COR-L47 (cell line): Measurements from ENCODE around the gene NISCH.
"Not testable (repeated sequence)": the region's sequence is repeated elsewhere in the genome, so short reads cannot be mapped to it uniquely, and the experiment has no call there.

Experiments
- DNase-seq: peaks from one replicate; lab custom pipeline; 2025; lab: John Stamatoyannopoulos, UW

NISCH gene

DNA sequence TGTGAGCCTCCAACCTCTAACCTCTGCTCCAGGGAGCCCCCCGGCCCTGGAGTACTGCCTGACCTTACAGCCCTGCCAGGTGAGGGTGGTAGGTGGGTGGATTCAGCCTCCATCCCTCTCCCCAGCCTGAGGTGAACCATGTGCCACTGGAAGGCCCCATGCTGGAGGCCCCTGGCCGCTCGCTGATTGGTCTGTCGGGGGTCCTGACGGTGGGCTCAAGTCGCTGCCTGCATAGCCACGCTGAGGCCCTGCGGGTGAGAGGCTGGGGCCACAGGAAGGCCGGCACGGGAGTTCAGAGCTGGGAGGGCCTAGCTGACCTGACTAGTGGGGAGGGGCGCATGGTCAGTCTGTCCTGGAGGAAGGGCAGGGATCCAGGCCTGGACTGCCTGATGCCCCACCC, 59.2 kb downstream of the NISCH start:
- DNase-seq, result no peak

DNA sequence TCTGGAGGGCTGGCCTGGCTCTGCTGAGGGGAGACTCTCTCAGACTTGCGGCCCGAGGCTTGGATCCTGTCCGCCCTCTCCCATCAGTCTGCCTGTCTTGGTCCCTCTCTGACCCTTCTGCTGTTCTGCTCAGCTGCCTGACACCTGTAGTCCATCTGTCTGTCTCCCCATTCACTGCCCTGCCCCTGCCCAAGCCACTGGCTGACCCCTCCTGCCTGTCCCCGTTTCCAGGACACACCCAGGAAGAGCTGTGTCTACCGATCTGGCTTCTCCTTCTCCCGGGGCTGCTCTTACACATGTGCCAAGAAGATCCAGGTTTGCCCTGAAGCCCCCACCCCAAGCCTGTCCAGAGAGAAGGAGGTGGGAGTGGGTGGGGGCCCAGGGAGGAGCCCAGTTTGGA, 59.8 kb downstream of the NISCH start:
- DNase-seq, result no peak

DNA sequence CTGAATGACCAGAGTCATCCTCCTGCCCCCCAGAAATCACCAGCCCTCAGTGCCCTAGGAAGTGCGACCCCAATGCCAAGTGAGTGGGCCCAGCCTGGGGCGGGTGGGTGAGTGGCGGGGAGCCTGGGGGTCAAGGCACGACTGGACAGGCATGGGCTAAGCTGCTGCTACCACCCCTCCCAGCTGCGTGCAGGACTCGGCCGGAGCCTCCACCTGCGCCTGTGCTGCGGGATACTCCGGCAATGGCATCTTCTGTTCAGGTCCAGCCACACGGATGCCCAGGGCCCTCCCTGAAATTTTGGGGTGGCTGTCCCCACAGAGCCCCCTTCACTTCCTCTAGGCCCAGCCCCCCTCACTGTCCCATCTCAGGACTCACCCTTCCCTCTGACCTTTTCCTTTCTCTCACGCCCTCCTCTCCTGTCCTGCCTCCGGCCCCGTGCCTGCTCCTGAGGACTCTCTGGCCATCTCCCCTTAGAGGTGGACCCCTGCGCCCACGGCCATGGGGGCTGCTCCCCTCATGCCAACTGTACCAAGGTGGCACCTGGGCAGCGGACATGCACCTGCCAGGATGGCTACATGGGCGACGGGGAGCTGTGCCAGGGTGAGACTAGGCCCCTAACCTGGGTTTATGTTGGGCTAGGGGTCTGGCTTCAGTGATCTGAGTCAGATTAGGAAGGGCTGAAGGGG, 61.2 kb downstream of the NISCH start:
- DNase-seq, result no peak

DNA sequence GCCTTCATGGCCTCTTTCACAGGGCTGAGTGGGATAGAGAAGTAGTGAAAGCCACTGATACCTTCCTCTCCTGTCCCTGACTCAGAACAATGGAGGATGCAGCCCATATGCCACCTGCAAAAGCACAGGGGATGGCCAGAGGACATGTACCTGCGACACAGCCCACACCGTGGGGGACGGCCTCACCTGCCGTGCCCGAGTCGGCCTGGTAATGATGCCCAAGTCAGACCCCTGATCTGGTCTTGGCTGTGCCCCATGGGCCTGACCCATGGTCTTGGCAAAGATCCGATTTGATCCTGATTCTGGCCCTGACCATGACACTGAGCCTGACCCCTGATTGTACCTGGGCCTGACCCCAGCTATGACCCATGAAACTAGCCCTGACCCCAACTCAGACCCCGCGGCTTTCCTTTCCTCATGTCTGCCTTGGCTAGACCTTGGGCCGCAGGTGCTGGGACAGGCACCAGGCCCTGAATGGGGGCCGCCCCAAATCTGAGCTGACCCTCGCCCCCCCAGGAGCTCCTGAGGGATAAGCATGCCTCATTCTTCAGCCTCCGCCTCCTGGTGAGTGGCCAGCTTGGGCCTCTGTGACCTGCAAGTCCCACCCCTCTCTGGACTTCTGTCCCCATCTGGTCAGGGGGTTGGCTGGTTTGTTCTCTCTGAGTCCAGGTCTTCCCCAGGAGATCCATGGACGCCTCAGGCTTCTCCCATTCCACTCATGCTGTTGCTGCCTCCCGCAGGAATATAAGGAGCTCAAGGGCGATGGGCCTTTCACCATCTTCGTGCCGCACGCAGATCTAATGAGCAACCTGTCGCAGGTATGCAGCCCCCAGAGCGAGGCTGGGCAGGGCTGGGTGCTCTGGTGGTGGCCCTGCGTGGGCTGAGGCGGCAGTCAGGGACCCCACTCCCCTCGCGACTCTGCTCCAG, 62.7 kb downstream of the NISCH start:
- DNase-seq, result no peak

DNA sequence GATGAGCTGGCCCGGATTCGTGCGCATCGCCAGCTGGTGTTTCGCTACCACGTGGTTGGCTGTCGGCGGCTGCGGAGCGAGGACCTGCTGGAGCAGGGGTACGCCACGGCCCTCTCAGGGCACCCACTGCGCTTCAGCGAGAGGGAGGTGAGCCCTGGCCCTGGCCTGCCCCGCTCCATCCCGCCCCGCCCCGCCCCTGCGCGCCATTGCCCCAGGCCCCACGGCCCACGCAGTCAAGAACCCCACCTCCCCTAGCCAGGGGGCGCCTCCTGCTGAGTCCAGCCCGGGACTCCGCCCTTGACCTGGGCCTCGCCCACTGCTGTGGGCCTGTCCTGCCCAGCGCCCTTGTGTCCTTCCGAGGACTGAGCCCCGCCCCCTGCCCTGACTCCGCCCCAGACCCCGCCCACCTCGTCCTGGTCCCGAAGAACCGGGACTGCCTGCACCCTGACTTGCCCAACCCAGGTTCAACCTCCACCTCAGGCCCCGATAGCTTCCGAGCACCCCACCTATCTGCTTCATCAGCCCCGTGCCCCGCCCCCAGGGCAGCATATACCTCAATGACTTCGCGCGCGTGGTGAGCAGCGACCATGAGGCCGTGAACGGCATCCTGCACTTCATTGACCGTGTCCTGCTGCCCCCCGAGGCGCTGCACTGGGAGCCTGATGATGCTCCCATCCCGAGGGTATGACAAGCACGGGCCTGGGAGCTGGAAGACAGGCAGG, 63.5 kb downstream of the NISCH start:
- DNase-seq, result no peak

DNA sequence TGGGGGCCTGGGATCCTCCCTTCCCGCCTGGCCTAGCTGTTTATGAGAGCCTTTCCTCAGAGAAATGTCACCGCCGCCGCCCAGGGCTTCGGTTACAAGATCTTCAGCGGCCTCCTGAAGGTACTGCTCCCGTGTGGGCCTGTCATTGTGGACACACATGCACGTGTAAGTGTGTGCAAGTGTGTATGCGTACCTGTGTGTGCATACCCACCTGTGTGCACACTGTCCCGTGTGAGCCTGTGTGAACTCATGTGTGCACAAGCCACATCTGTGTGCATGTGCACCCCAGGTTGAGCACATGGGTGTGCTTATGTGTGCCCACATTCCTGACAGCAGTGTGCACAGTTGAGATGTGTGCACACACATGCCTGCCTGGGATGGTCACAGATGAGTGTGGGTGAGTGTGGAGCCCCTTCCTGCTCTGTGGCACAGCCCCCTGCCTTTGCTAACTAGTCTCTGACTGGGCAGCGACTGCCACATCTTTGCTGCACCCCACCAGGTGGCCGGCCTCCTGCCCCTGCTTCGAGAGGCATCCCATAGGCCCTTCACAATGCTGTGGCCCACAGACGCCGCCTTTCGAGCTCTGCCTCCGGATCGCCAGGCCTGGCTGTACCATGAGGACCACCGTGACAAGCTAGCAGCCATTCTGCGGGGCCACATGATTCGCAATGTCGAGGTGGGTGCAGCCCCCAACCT, 64.2 kb downstream of the NISCH start:
- no peak for DNase-seq

DNA sequence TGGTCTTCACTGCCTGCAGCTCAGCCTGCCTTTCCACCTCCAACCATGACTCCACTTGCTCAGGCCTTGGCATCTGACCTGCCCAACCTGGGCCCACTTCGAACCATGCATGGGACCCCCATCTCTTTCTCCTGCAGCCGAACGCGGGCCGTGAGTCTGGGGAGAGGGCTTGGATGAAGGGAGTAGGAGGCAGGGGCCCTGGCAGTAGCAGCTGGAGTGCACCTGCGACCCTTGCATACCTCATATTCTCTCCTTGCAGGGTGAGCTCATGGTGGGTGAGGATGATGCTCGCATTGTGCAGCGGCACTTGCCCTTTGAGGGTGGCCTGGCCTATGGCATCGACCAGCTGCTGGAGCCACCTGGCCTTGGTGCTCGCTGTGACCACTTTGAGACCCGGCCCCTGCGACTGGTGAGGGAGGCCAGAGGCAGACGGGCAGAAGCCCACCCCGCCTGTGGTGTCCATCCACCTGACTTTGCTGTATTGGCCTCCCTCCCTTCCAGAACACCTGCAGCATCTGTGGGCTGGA, 64.8 kb downstream of the NISCH start:
- no peak for DNase-seq

DNA sequence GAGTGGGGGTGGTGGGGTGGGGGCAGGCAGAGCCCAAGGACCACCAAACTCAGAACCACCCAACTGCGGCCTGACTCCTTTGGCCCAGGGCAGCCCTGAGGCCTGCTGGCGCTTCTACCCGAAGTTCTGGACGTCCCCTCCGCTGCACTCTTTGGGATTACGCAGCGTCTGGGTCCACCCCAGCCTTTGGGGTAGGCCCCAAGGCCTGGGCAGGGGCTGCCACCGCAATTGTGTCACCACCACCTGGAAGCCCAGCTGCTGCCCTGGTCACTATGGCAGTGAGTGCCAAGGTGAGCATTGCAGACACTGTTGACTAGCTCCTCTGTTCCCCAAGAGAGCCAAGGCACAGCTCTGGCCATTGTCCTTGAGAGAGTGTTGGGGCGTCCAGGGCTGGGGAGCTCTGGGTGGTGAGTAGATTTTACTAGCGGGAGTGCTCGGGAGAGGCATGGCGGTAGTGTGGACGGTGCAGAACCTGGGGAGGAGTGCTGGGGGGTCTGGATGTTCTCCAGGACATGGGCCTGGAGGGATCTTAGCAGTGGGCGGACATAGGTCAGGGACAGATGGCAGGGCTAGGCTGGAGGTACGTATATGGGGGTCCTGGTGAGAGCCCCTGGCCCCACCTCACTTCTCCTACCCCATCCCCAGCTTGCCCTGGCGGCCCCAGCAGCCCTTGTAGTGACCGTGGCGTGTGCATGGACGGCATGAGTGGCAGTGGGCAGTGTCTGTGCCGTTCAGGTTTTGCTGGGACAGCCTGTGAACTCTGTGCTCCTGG, 65.5 kb downstream of the NISCH start:
- DNase-seq, result no peak

DNA sequence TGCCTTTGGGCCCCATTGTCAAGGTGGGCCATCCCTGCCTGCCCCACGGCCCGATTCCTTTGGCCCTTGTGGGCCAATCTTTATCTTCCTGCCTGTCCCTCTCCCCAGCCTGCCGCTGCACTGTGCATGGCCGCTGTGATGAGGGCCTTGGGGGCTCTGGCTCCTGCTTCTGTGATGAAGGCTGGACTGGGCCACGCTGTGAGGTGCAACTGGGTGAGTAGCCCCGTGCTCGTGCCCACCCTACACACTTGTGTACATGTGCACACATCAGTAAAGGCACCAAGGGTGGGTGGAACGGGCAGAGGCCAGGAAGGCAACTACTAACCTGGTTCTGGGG, 66.1 kb downstream of the NISCH start:
- no peak for DNase-seq

DNA sequence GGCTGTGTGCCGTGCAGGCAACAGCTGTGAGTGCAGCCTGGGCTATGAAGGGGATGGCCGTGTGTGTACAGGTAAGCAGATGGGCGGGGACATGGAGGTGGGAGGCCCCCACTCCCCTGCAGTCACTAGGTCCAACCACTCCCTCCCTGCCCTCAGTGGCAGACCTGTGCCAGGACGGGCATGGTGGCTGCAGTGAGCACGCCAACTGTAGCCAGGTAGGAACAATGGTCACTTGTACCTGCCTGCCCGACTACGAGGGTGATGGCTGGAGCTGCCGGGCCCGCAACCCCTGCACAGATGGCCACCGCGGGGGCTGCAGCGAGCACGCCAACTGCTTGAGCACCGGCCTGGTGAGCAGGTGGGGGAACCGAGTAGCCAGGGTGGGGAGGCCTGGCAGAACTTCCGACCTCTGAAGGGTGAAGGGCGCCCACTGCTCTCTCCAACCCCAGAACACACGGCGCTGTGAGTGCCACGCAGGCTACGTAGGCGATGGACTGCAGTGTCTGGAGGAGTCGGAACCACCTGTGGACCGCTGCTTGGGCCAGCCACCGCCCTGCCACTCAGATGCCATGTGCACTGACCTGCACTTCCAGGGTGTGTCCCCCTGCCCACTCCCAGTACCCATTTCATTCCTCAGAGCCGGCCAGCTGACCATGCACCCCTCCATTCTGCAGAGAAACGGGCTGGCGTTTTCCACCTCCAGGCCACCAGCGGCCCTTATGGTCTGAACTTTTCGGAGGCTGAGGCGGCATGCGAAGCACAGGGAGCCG, 66.7 kb downstream of the NISCH start:
- no peak for DNase-seq

DNA sequence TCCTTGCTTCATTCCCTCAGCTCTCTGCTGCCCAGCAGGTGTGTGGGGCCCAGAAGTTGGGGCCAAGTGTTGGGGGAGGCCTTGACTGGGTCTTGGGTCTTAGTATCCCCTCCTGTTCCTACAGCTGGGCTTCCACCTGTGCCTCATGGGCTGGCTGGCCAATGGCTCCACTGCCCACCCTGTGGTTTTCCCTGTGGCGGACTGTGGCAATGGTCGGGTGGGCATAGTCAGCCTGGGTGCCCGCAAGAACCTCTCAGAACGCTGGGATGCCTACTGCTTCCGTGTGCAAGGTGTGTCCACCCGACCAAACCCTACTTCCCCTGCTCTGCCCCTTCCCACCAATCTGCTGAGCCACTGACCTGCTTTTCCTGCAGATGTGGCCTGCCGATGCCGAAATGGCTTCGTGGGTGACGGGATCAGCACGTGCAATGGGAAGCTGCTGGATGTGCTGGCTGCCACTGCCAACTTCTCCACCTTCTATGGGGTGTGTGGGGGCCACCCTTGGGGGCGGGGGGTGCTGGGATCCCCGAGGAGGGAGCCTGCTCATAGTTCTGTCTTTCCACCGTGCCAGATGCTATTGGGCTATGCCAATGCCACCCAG, 67.3 kb downstream of the NISCH start:
- no peak for DNase-seq

DNA sequence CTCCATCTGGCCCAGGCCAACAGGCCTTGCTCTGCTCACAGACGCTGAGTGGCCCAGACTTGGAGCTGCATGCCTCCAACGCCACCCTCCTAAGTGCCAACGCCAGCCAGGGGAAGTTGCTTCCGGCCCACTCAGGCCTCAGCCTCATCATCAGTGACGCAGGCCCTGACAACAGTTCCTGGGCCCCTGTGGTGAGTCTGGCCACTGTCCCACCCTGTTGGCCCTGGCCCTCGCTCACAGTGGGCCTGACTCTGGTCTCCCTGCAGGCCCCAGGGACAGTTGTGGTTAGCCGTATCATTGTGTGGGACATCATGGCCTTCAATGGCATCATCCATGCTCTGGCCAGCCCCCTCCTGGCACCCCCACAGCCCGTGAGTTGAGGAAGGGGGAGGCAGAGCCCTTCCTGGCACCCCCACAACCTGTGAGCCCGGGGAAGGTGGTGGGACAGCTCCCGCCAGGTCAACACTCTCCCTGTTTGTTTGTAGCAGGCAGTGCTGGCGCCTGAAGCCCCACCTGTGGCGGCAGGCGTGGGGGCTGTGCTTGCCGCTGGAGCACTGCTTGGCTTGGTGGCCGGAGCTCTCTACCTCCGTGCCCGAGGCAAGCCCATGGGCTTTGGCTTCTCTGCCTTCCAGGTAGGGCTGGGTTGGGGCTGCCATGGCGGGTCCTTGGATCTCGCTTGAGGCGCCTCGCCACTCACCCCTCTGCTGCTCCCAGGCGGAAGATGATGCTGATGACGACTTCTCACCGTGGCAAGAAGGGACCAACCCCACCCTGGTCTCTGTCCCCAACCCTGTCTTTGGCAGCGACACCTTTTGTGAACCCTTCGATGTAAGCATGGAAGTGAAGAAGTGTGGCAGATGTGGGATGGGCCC, 68.2 kb downstream of the NISCH start:
- DNase-seq, result no peak

DNA sequence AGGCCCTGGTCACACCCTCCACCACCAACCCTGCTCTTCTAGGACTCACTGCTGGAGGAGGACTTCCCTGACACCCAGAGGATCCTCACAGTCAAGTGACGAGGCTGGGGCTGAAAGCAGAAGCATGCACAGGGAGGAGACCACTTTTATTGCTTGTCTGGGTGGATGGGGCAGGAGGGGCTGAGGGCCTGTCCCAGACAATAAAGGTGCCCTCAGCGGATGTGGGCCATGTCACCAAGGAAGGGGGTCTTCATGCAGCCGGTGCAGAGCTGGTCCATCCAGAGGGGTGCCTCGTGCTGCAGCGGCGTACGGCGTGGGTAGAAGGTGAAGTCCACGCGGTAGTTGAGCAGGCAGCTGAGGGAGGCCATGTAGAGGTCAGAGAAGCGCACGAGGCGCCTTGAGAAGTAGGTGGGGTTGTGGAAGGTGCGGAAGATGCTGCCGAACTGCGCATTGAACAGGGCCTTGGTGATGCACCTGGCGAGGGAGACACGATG, 68.9 kb downstream of the NISCH start:
- DNase-seq, result no peak

DNA sequence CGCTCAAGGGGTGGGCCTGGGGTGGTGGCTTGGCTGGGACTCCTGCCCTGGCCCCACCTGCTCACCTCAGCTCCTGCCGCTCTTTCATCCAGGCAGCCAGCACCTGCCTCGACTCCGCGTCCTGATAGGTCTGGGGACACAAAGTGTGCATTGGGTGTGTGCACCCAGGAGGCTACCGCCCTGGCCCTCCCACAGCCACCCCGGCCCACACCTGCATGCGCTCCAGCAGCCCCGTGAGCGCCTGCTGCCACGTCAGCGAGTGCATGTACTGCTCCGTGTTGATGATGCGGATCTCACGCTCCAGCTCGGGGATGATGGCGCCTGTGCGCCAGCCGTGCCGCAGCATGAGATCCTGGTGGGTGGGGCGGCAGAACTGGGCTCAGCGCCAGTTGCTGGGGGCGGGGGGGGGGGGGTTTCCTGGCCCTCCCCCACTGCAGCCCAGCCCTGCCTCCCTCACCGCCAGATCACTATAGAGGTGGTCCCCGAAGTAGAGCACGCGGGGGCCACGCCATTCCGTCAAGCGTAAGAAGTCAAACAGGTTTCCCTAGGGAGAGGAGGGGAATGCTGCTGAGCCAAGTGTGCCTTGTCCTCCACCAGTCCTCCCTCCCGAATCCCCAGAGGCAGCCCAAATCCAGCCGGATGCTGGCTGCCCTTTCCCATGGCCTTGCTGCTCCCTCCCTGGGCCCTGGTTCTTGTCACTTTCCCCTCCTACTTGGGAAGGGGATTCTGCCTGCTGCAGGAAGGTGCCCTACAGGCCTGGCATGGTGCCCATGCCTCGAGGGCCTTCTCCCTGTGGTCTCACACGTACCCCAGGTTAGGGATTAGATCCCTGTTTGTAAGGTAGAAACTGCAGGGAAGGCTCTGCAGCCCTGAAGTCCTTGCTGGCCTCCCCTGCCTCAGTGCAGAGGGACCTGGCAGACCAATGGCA, 69.6 kb downstream of the NISCH start:
- DNase-seq, result no peak

DNA sequence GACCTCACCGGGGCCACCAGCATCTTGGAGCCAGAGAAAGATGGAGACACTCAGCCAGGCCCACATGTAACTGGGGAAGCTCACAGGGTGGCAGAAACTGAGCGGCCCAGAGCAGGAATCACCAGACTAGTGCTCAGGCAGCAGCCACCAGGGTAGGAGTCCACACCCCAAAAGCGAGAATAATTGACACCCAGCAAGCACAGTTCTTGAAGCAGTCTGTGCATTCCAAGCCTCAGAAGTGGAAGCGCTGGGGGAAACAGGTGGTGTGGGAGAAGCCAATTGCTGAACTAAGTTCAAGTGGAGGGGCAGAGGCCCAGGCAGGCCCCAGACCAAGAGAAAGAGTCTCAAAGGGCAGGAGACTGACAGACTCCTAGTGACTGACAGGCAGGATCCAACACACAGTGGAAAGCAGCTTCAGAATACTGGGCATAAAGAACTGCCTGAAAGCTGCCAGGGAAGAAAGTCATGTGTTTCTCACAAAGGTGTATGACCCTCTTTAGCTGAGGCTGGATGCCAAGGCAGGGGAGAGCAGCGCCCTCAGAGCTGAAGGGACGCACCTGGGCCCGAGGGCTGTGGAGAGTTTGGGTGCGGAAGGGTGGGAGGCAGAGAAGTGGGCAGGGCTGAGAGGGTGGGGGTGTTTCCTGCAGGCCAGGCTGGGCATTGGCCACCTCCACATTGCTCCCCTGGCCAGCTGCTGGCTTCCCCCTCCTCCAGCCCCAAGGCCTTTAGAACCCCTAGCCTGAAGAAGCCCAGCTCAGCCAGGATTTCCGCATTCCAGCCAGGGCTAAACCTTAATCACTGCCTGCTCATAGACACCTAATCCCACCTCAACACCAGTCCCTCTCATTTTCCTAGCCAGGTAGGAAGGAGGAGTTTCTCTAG, 70.5 kb downstream of the NISCH start:
- no peak for DNase-seq

DNA sequence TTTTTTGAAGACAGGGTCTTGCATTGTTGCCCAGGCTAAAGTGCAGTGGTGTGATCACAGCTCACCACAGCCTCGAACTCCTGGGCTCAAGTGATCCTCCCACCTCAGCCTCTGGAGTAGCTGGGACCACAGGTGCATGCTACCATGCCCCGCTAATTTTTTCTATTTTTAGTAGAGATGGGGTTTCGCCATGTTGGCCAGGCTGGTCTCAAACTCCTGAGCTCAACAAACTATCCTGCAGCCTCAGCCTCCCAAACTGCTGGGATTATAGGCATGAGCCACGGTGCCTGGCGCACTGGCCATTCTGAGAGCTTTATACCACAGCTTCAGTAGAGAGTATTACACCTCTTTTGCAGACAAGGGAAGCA, 71.3 kb downstream of the NISCH start:
- DNase-seq, result not testable (repeated sequence)
